HG02623 (cell line): ENCODE data around the gene DNASE1L2.

Source experiments
- ATAC-seq: cut with Tn5 transposase; IDR thresholded peaks from one replicate; pipeline ENCODE4 v1.9.1; 2021; ENCODE audit warnings: moderate library complexity; ENCODE audit not compliant: unreplicated experiment

Gene DNASE1L2

GRCh38 chr16:2236337-2237101 is at the start of gene DNASE1L2:
DNASE1L2 (plus strand) TSS chr16:2236444; CDS start chr16:2236817, 373 bp downstream.
- ATAC-seq: no peak

GRCh38 chr16:2186505-2186904 is 49.7 kb upstream of the DNASE1L2 start:
- no peak for ATAC-seq

GRCh38 chr16:2187212-2187611 is 49.0 kb upstream of the DNASE1L2 start:
- ATAC-seq: no peak

- no peak for ATAC-seq
Observed at GRCh38 chr16:2188395-2188794, 47.8 kb upstream of the DNASE1L2 start.

GRCh38 chr16:2189252-2189893 is 46.9 kb upstream of the DNASE1L2 start:
- no peak for ATAC-seq

- no peak for ATAC-seq
Observed at GRCh38 chr16:2190002-2190658, 46.1 kb upstream of the DNASE1L2 start.

GRCh38 chr16:2190659-2191445 is 45.4 kb upstream of the DNASE1L2 start:
- ATAC-seq: no peak

GRCh38 chr16:2191446-2191706 is 44.9 kb upstream of the DNASE1L2 start:
- no peak for ATAC-seq

- ATAC-seq: no peak
Observed at GRCh38 chr16:2194166-2194834, 41.9 kb upstream of the DNASE1L2 start.

GRCh38 chr16:2194852-2195321 is 41.4 kb upstream of the DNASE1L2 start:
- no peak for ATAC-seq

- ATAC-seq: no peak
Observed at GRCh38 chr16:2195322-2196161, 40.7 kb upstream of the DNASE1L2 start.

- no peak for ATAC-seq
Observed at GRCh38 chr16:2196162-2196980, 39.9 kb upstream of the DNASE1L2 start, which contains the start of gene CASKIN1. CASKIN1 (minus strand) TSS chr16:2196605; CDS start chr16:2196432, 173 bp downstream.

- ATAC-seq: no peak
Observed at GRCh38 chr16:2196981-2197511, 39.2 kb upstream of the DNASE1L2 start.

- no peak for ATAC-seq
Observed at GRCh38 chr16:2197765-2198164, 38.5 kb upstream of the DNASE1L2 start.

- ATAC-seq: no peak
Observed at GRCh38 chr16:2198283-2198682, 38.0 kb upstream of the DNASE1L2 start.

- ATAC-seq: no peak
Observed at GRCh38 chr16:2199095-2199494, 37.1 kb upstream of the DNASE1L2 start.

- ATAC-seq: no peak
Observed at GRCh38 chr16:2199621-2200139, 36.6 kb upstream of the DNASE1L2 start.

GRCh38 chr16:2200313-2200712 is 35.9 kb upstream of the DNASE1L2 start:
- no peak for ATAC-seq
